Endothelial cell of umbilical vein (primary cell): Measurements from ENCODE around the gene IRF2BP2. TPM values are rescaled to one million over a fixed set of nuclear protein-coding genes. Genes with fewer than 3 reads are reported as not detected.

ENCODE experiments used
- BruUV-seq: library from RNA; stranded (reverse); fragments of 400-500 nt; replicated peaks from 2 replicates; lab custom pipeline; 2021; lab: Mats Ljungman, UMichigan
- CTCF ChIA-PET: fragments of 300-600, 350-600 bp; sonication (Branson Sonifier 250); formaldehyde crosslinking; loops from one replicate; lab custom pipeline; 2021; ENCODE audit warnings: antibody characterized with exemption, inconsistent platforms; lab: Charles Lee
- POLR2A ChIA-PET: fragments of 300-600, 350-600 bp; sonication (Branson Sonifier 250); formaldehyde crosslinking; loops from one replicate; lab custom pipeline; 2021; ENCODE audit warnings: antibody characterized with exemption, inconsistent platforms; lab: Charles Lee
- DNase-seq: peaks from one replicate; pipeline ENCODE4 v3.0.0-alpha.2; 2011; ENCODE audit warnings: low read depth, low spot score
- FAIRE-seq: peaks from 2 replicates; lab custom pipeline; 2011; peaks lifted over from hg19 to GRCh38; lab: Jason Lieb, UNC
- H2AFZ ChIP-seq: 2 replicates; pipeline ENCODE4 v1.6.0; 2012; ENCODE audit warnings: low read depth, low read length, control low read depth, inconsistent platforms
- H3K27ac ChIP-seq: 2 replicates; pipeline ENCODE4 v1.5.1; 2011; ENCODE audit warnings: low read depth, mild to moderate bottlenecking, control low read depth, low read length, moderate library complexity; ENCODE audit not compliant: insufficient read depth
- H3K27me3 ChIP-seq, 2 experiments: 2 replicates each; pipeline versions ENCODE4 v1.6.0 to v1.6.1; 2011; ENCODE audit warnings: low read length in 2 of 2, mixed read lengths in 1 of 2; ENCODE audit not compliant: control insufficient read depth in 2 of 2, insufficient read depth in 2 of 2
- H3K36me3 ChIP-seq, 2 experiments: 2 replicates in 1 of 2; 3 replicates in 1 of 2; pipeline ENCODE4 v1.5.1; 2011; ENCODE audit warnings: low read length in 2 of 2, mild to moderate bottlenecking in 1 of 2, moderate library complexity in 1 of 2; ENCODE audit not compliant: control insufficient read depth in 2 of 2, insufficient read depth in 2 of 2; ENCODE audit errors: extremely low read depth in 1 of 2
- H3K4me1 ChIP-seq: 3 replicates; pipeline ENCODE4 v1.5.1; 2011; ENCODE audit warnings: mild to moderate bottlenecking, low read length; ENCODE audit not compliant: control insufficient read depth, insufficient read depth; ENCODE audit errors: extremely low read depth
- H3K4me2 ChIP-seq: 2 replicates; pipeline ENCODE4 v1.6.1; 2011; ENCODE audit warnings: low read length, control low read depth, mixed read lengths; ENCODE audit not compliant: insufficient read depth
- H3K4me3 ChIP-seq, 3 experiments: fragments of 200-600 bp in 1 of 3; sonication (generic), shearing (Covaris generic) in 1 of 3; replicated peaks in 1 of 3; 2 replicates each; pipeline ENCODE4 v1.5.1; 2011 to 2016; ENCODE audit warnings: control low read depth in 3 of 3, low read length in 3 of 3, mild to moderate bottlenecking in 2 of 3, inconsistent platforms in 1 of 3, low read depth in 1 of 3, moderate library complexity in 1 of 3; ENCODE audit not compliant: insufficient read depth in 1 of 3
- H3K79me2 ChIP-seq: 2 replicates; pipeline ENCODE4 v1.6.0; 2012; ENCODE audit warnings: low read length, inconsistent platforms; ENCODE audit not compliant: control insufficient read depth, insufficient read depth
- H3K9ac ChIP-seq: replicated peaks from 2 replicates; pipeline ENCODE3; 2011; ENCODE audit warnings: low read length, control low read depth; ENCODE audit not compliant: insufficient read depth; ENCODE audit errors: extremely low read depth
- H3K9me1 ChIP-seq: replicated peaks from 3 replicates; pipeline ENCODE4 v1.6.0; 2011; ENCODE audit warnings: mild to moderate bottlenecking, low read length; ENCODE audit not compliant: control insufficient read depth, insufficient read depth; ENCODE audit errors: extremely low read depth
- H3K9me3 ChIP-seq: replicated peaks from 2 replicates; pipeline ENCODE4 v1.5.1; 2012; ENCODE audit warnings: low read length, inconsistent platforms; ENCODE audit not compliant: control insufficient read depth, insufficient read depth
- H4K20me1 ChIP-seq: replicated peaks from 2 replicates; pipeline ENCODE3; 2011; ENCODE audit warnings: mild to moderate bottlenecking, low read length; ENCODE audit not compliant: control insufficient read depth, insufficient read depth; ENCODE audit errors: extremely low read depth
- CTCF ChIP-seq, 2 donors: IDR thresholded peaks; 1 replicate in 1 of 2; 2 replicates in 1 of 2; pipeline ENCODE4 v1.5.1; 2011; ENCODE audit warnings: low read length in 2 of 2, mild to moderate bottlenecking in 2 of 2, moderate library complexity in 2 of 2, control low read depth in 1 of 2, inconsistent platforms in 1 of 2, low read depth in 1 of 2; ENCODE audit not compliant: insufficient read depth in 1 of 2; ENCODE audit errors: extremely low read depth in 1 of 2
- EZH2 ChIP-seq: IDR thresholded peaks from 2 replicates; pipeline ENCODE4 v1.6.1; 2012; ENCODE audit warnings: borderline replicate concordance, low read depth, mild to moderate bottlenecking, moderate library complexity, low read length, inconsistent platforms; ENCODE audit not compliant: severe bottlenecking
- FOS ChIP-seq: IDR thresholded peaks from 2 replicates; pipeline ENCODE4 v1.6.1; 2011; ENCODE audit warnings: mild to moderate bottlenecking, low read length, moderate library complexity, borderline replicate concordance; ENCODE audit not compliant: insufficient read depth
- GATA2 ChIP-seq: IDR thresholded peaks from 2 replicates; pipeline ENCODE4 v1.7.0; 2011; ENCODE audit warnings: low read depth, mild to moderate bottlenecking, moderate library complexity, mixed read lengths, low read length; ENCODE audit not compliant: insufficient read length, insufficient read depth
- JUN ChIP-seq: IDR thresholded peaks from 2 replicates; pipeline ENCODE4 v1.6.1; 2011; ENCODE audit warnings: borderline replicate concordance, low read depth; ENCODE audit not compliant: insufficient read length, insufficient read depth
- MAX ChIP-seq: IDR thresholded peaks from 2 replicates; pipeline ENCODE4 v1.6.1; 2011; ENCODE audit not compliant: insufficient read depth, insufficient read length
- MYC ChIP-seq: IDR thresholded peaks from one replicate; pipeline ENCODE4 v1.6.1; 2011; ENCODE audit warnings: mild to moderate bottlenecking, low read depth, low read length
- POLR2A ChIP-seq: IDR thresholded peaks from 2 replicates; pipeline ENCODE4 v1.6.1; 2012; ENCODE audit warnings: low read depth, mild to moderate bottlenecking, control low read depth, low read length
- POLR2AphosphoS5 ChIP-seq: IDR thresholded peaks from 2 replicates; pipeline ENCODE4 v1.6.1; 2012; ENCODE audit warnings: low read depth, mild to moderate bottlenecking, control low read depth, low read length, moderate library complexity; ENCODE audit not compliant: insufficient read depth
- dilution Hi-C: fragments of 300-500 bp; cut with MboI; formaldehyde crosslinking; loops from one replicate; pipeline ENCODE4 v1.15.0; 2019; ENCODE audit warnings: low sequenced_read_pairs; ENCODE audit not compliant: extremely low pct_ligation_motif_present
- intact Hi-C: fragments of 100-400 bp; cut with micrococcal nuclease; formaldehyde crosslinking; loops from one replicate; pipeline ENCODE4 v1.10.0; 2022
- polyA plus RNA-seq, 4 experiments: library from polyadenylated mRNA; depleted of rRNA in 3 of 4; stranded (reverse) in 3 of 4; unstranded in 1 of 4; fragments of >200 nt; gene quantifications; 2 replicates each; pipeline versions ENCODE4 v1.2.1 to v1.2.3, GENCODE V29; 2011 to 2012; ENCODE audit warnings: missing spikeins in 1 of 4
- total RNA-seq: library from RNA; stranded (reverse); gene quantifications from 2 replicates; pipeline ENCODE4 v1.2.3, GENCODE V29; 2021

IRF2BP2 gene
- total and polyA plus RNA-seq, 2 donors (not counting 3 experiments of a cell fraction or from before 2014, with no cell fraction given) = 66.6 to 109 TPM

- no peaks in the 10 kb centered on the region for H3K27me3 ChIP-seq
- H3K27ac ChIP-seq = peak overlapping the region; percentile 99
- intact Hi-C loops = no loop called here
- CTCF ChIA-PET = interaction anchor here (1.2 to 5.9 kb wide), 12 partner anchors 9 to 470 kb away, joined by 3 to 51 read pairs (median 13); no protein-coding TSS in a partner anchor
- H3K4me2 ChIP-seq = peak overlapping the region; percentile 69
- no peaks in the 10 kb centered on the region for H3K9me3 ChIP-seq
- dilution Hi-C loops = loop anchor here (25.0 kb wide), 1 partner anchor 374 kb away; no protein-coding TSS in a partner anchor
- no peak for DNase-seq
- H3K36me3 ChIP-seq = no peaks in the 10 kb centered on the region
- peak overlapping the region; percentile 65 for H3K9ac ChIP-seq
- POLR2A ChIA-PET = interaction anchor here (1.0 to 1.4 kb wide), 3 partner anchors 19 to 130 kb away, joined by 3 to 5 read pairs (median 3); no protein-coding TSS in a partner anchor
- H3K4me3 ChIP-seq = peak overlapping the region in 1 of 3 experiments; percentile 0
- H3K9me1 ChIP-seq = no peaks in the 10 kb centered on the region
- H3K79me2 ChIP-seq = peaks cover 10% of the 10 kb centered on the region
- FAIRE-seq = no peak
- peak overlapping the region; percentile 49 for H2AFZ ChIP-seq
- no peak for TF ChIP-seq MYC
- TF ChIP-seq POLR2A = no peak
- TF ChIP-seq EZH2 = no peak
- no peak for TF ChIP-seq FOS
- TF ChIP-seq JUN = no peak
- no peak for TF ChIP-seq POLR2AphosphoS5
- TF ChIP-seq MAX = no peak
- TF ChIP-seq CTCF (IDR thresholded peaks at IDR 0.05; ENCODE audit: extremely low read depth in 1 of 2, insufficient read depth in 1 of 2, low read depth in 1 of 2, low read length in 2 of 2) = no peak
- no peak for TF ChIP-seq GATA2
- peaks cover 32% of the 10 kb centered on the region for H3K4me1 ChIP-seq
- BruUV-seq = TSS peak; percentile 28
- H4K20me1 ChIP-seq = no peaks in the 10 kb centered on the region
Observed at GRCh38 chr1:234613128-234613875, 3.3 kb upstream of the IRF2BP2 start.
